ENCODE data around the gene DNAH2.

Gene DNAH2

GRCh38 chr17:7822126-7822525 lies 104.6 kb downstream of the DNAH2 start:
- no peak overlapping the region for H3K4me2 ChIP-seq (ENCODE audit: low read depth, low read length, poor library complexity, severe bottlenecking)
- H3K36me3 ChIP-seq (ENCODE audit: low read length) = no peaks in the 10 kb centered on the region
- H3K9ac ChIP-seq (ENCODE audit: low read length) = no peak overlapping the region
- H3K4me3 ChIP-seq (ENCODE audit: insufficient read depth, low read length, poor library complexity, severe bottlenecking) = no peak overlapping the region
- no peaks in the 10 kb centered on the region for H3K9me3 ChIP-seq (ENCODE audit: insufficient read depth, low read length)
- no peaks in the 10 kb centered on the region for H3K79me2 ChIP-seq (ENCODE audit: insufficient read depth, low read length)
- H3K9me2 ChIP-seq (replicated peaks; ENCODE audit: insufficient read depth, low read length) = no peaks in the 10 kb centered on the region
- no peaks in the 10 kb centered on the region for H4K20me1 ChIP-seq (ENCODE audit: low read depth, low read length)
- H2AFZ ChIP-seq (ENCODE audit: low read depth, low read length, severe bottlenecking) = no peak overlapping the region
- TF ChIP-seq EZH2phosphoT487 (conservative IDR thresholded peaks at IDR 0.05; ENCODE audit: low read length) = no peak
- no peak for TF ChIP-seq CTCF (IDR thresholded peaks at IDR 0.05; ENCODE audit: insufficient read depth, low read length, poor library complexity, severe bottlenecking)
- no peaks in the 10 kb centered on the region for H3K27me3 ChIP-seq (ENCODE audit: low read length)
- no peaks in the 10 kb centered on the region for H3F3A ChIP-seq (ENCODE audit: insufficient read depth)
- H3K27ac ChIP-seq (ENCODE audit: low read depth, low read length) = no peak overlapping the region

GRCh38 chr17:7823581-7824001 lies 106.0 kb downstream of the DNAH2 start:
- H3K27me3 ChIP-seq (ENCODE audit: low read length) = no peaks in the 10 kb centered on the region
- H3K9ac ChIP-seq (ENCODE audit: low read length) = no peak overlapping the region
- no peaks in the 10 kb centered on the region for H4K20me1 ChIP-seq (ENCODE audit: low read depth, low read length)
- no peaks in the 10 kb centered on the region for H3K79me2 ChIP-seq (ENCODE audit: insufficient read depth, low read length)
- H3K9me2 ChIP-seq (replicated peaks; ENCODE audit: insufficient read depth, low read length) = no peaks in the 10 kb centered on the region
- no peaks in the 10 kb centered on the region for H3K36me3 ChIP-seq (ENCODE audit: low read length)
- no peak overlapping the region for H2AFZ ChIP-seq (ENCODE audit: low read depth, low read length, severe bottlenecking)
- H3K9me3 ChIP-seq (ENCODE audit: insufficient read depth, low read length) = no peaks in the 10 kb centered on the region
- H3K4me2 ChIP-seq (ENCODE audit: low read depth, low read length, poor library complexity, severe bottlenecking) = no peak overlapping the region
- H3K4me3 ChIP-seq (ENCODE audit: insufficient read depth, low read length, poor library complexity, severe bottlenecking) = no peak overlapping the region
- H3K27ac ChIP-seq (ENCODE audit: low read depth, low read length) = no peak overlapping the region
- H3F3A ChIP-seq (ENCODE audit: insufficient read depth) = no peaks in the 10 kb centered on the region
- TF ChIP-seq CTCF (IDR thresholded peaks at IDR 0.05; ENCODE audit: insufficient read depth, low read length, poor library complexity, severe bottlenecking) = no peak
- no peak for TF ChIP-seq EZH2phosphoT487 (conservative IDR thresholded peaks at IDR 0.05; ENCODE audit: low read length)

- Histone ChIP-seq H3K79me2 (ENCODE audit: insufficient read depth, low read length) (no peaks in the 10 kb centered on the region), H3F3A (ENCODE audit: insufficient read depth) (no peaks in the 10 kb centered on the region), H2AFZ (ENCODE audit: low read depth, low read length, severe bottlenecking) (no peak overlapping the region), H3K9ac (ENCODE audit: low read length) (no peak overlapping the region), H3K36me3 (ENCODE audit: low read length) (no peaks in the 10 kb centered on the region), H3K27me3 (ENCODE audit: low read length) (no peaks in the 10 kb centered on the region), H3K4me2 (ENCODE audit: low read depth, low read length, poor library complexity, severe bottlenecking) (no peak overlapping the region), H3K9me3 (ENCODE audit: insufficient read depth, low read length) (no peaks in the 10 kb centered on the region), H3K27ac (ENCODE audit: low read depth, low read length) (no peak overlapping the region), H4K20me1 (ENCODE audit: low read depth, low read length) (no peaks in the 10 kb centered on the region), H3K4me3 (ENCODE audit: insufficient read depth, low read length, poor library complexity, severe bottlenecking) (no peak overlapping the region), H3K9me2 (replicated peaks; ENCODE audit: insufficient read depth, low read length) (no peaks in the 10 kb centered on the region)
- no peak for TF ChIP-seq CTCF (IDR thresholded peaks at IDR 0.05; ENCODE audit: insufficient read depth, low read length, poor library complexity, severe bottlenecking)
Measured at GRCh38 chr17:7824021-7824924, 106.7 kb downstream of the DNAH2 start.

Measured in SU-DHL-6 (cell line).